H1 (cell line): Measurements from ENCODE around the gene SRSF2. TPM values are rescaled to one million over a fixed set of nuclear protein-coding genes. Genes with fewer than 3 reads are reported as not detected.

Experiments
- CTCF ChIA-PET: fragments of 300-600 bp; sonication (Branson Sonifier 250); formaldehyde crosslinking; loops from one replicate; lab custom pipeline; 2021; ENCODE audit not compliant: partially characterized antibody; lab: Charles Lee
- POLR2A ChIA-PET: fragments of 300-600 bp; sonication (Branson Sonifier 250); formaldehyde crosslinking; loops from one replicate; lab custom pipeline; 2021; ENCODE audit warnings: inconsistent platforms; ENCODE audit not compliant: partially characterized antibody; lab: Charles Lee
- DNase-seq, 2 experiments: peaks; one replicate each; pipeline versions ENCODE4 v3.0.0 to v3.0.0-alpha.2; 2010 to 2022; ENCODE audit warnings: low spot score in 2 of 2, low read depth in 1 of 2, mixed read lengths in 1 of 2
- FAIRE-seq: peaks from 2 replicates; lab custom pipeline; 2011; peaks lifted over from hg19 to GRCh38; lab: Jason Lieb, UNC
- H2AFZ ChIP-seq: 2 replicates; pipeline ENCODE4 v1.8.1; 2012; ENCODE audit warnings: low read length, inconsistent platforms
- H2AK5ac ChIP-seq: 2 replicates; pipeline ENCODE4 v1.6.1; 2013; ENCODE audit warnings: low read depth, low read length
- H2BK120ac ChIP-seq: replicated peaks from 2 replicates; pipeline ENCODE3; 2013; ENCODE audit warnings: low read depth, low read length, inconsistent platforms
- H2BK12ac ChIP-seq: 2 replicates; pipeline ENCODE4 v1.6.1; 2013; ENCODE audit warnings: low read depth, low read length
- H2BK15ac ChIP-seq: 2 replicates; pipeline ENCODE4 v1.6.1; 2013; ENCODE audit warnings: low read length
- H2BK20ac ChIP-seq: 2 replicates; pipeline ENCODE4 v1.6.1; 2013; ENCODE audit warnings: low read length
- H2BK5ac ChIP-seq: 2 replicates; pipeline ENCODE4 v1.6.1; 2013; ENCODE audit warnings: low read depth, low read length
- H3K14ac ChIP-seq: 2 replicates; pipeline ENCODE4 v1.6.1; 2013; ENCODE audit warnings: inconsistent platforms; ENCODE audit not compliant: insufficient read length
- H3K18ac ChIP-seq: 2 replicates; pipeline ENCODE4 v1.6.1; 2013; ENCODE audit warnings: low read length; ENCODE audit errors: extremely low read depth
- H3K23ac ChIP-seq: 2 replicates; pipeline ENCODE4 v1.6.1; 2013; ENCODE audit warnings: inconsistent platforms; ENCODE audit not compliant: insufficient read length
- H3K23me2 ChIP-seq: 2 replicates; pipeline ENCODE4 v1.6.1; 2013; ENCODE audit warnings: low read depth, low read length
- H3K27ac ChIP-seq: 2 replicates; pipeline ENCODE4 v1.6.1; 2011; ENCODE audit warnings: low read depth, low read length, inconsistent platforms
- H3K27me3 ChIP-seq, 4 experiments: replicated peaks in 1 of 4; 1 replicate in 1 of 4; 2 replicates in 3 of 4; pipeline versions ENCODE4 v1.6.1 to v1.8.1; 2011 to 2013; ENCODE audit warnings: low read length in 3 of 4, mild to moderate bottlenecking in 3 of 4, inconsistent platforms in 2 of 4, mixed read lengths in 2 of 4, moderate library complexity in 1 of 4; ENCODE audit not compliant: control insufficient read depth in 3 of 4, insufficient read depth in 3 of 4; ENCODE audit errors: extremely low read depth in 1 of 4
- H3K36me3 ChIP-seq, 4 experiments: 2 replicates each; pipeline versions ENCODE4 v1.6.1 to v1.8.1; 2011 to 2013; ENCODE audit warnings: mild to moderate bottlenecking in 4 of 4, low read length in 3 of 4, moderate library complexity in 2 of 4, control low read depth in 1 of 4, inconsistent platforms in 1 of 4; ENCODE audit not compliant: insufficient read depth in 4 of 4, control insufficient read depth in 2 of 4
- H3K4ac ChIP-seq: replicated peaks from 2 replicates; pipeline ENCODE3; 2013; ENCODE audit warnings: low read length, low read depth, mixed read lengths, inconsistent platforms; ENCODE audit not compliant: insufficient read length
- H3K4me1 ChIP-seq, 4 experiments: replicated peaks in 1 of 4; 1 replicate in 1 of 4; 2 replicates in 3 of 4; pipeline versions ENCODE4 v1.6.1 to v1.8.1; 2011 to 2013; ENCODE audit warnings: low read length in 3 of 4, inconsistent platforms in 2 of 4, mixed read lengths in 1 of 4; ENCODE audit not compliant: insufficient read depth in 4 of 4, control insufficient read depth in 3 of 4
- H3K4me2 ChIP-seq, 2 experiments: 2 replicates each; pipeline versions ENCODE4 v1.6.1 to v1.8.1; 2011 to 2013; ENCODE audit warnings: low read depth in 2 of 2, low read length in 2 of 2, control low read depth in 1 of 2, inconsistent platforms in 1 of 2, mild to moderate bottlenecking in 1 of 2; ENCODE audit not compliant: insufficient read depth in 1 of 2
- H3K4me3 ChIP-seq, 4 experiments: fragments of 200-600, 300-600 bp in 1 of 4; sonication (generic), shearing (Covaris generic), sonication (Bioruptor Twin) in 1 of 4; 2 replicates each; pipeline versions ENCODE4 v1.5.1 to v1.8.1; 2011 to 2016; ENCODE audit warnings: low read length in 4 of 4, low read depth in 3 of 4, control low read depth in 2 of 4, inconsistent platforms in 2 of 4, mild to moderate bottlenecking in 2 of 4, mixed read lengths in 1 of 4, moderate library complexity in 1 of 4; ENCODE audit not compliant: insufficient read depth in 2 of 4; ENCODE audit errors: extremely low read depth in 1 of 4
- H3K56ac ChIP-seq: replicated peaks from 2 replicates; pipeline ENCODE3; 2013; ENCODE audit warnings: low read depth, mild to moderate bottlenecking, mixed read lengths, low read length, inconsistent platforms; ENCODE audit not compliant: insufficient read length
- H3K79me1 ChIP-seq: 2 replicates; pipeline ENCODE4 v1.6.1; 2013; ENCODE audit warnings: low read depth, low read length, control low read depth
- H3K79me2 ChIP-seq, 2 experiments: 2 replicates each; pipeline versions ENCODE4 v1.6.1 to v1.8.1; 2012 to 2013; ENCODE audit warnings: low read length in 2 of 2, mild to moderate bottlenecking in 2 of 2, inconsistent platforms in 1 of 2; ENCODE audit not compliant: insufficient read depth in 2 of 2, control insufficient read depth in 1 of 2
- H3K9ac ChIP-seq, 4 experiments: replicated peaks in 1 of 4; 1 replicate in 1 of 4; 2 replicates in 3 of 4; pipeline versions ENCODE4 v1.6.1 to v1.8.1; 2011 to 2013; ENCODE audit warnings: low read depth in 3 of 4, low read length in 3 of 4, control low read depth in 2 of 4, mild to moderate bottlenecking in 2 of 4, moderate library complexity in 2 of 4, inconsistent platforms in 1 of 4; ENCODE audit errors: extremely low read depth in 1 of 4
- H3K9me3 ChIP-seq, 2 experiments: 2 replicates each; pipeline versions ENCODE4 v1.6.1 to v1.8.1; 2012 to 2013; ENCODE audit warnings: mild to moderate bottlenecking in 2 of 2, moderate library complexity in 2 of 2, control low read depth in 1 of 2, inconsistent platforms in 1 of 2, low read depth in 1 of 2, low read length in 1 of 2, mixed read lengths in 1 of 2; ENCODE audit not compliant: insufficient read depth in 2 of 2
- H4K20me1 ChIP-seq, 2 experiments: replicated peaks in 1 of 2; 2 replicates each; pipeline versions ENCODE3 to v1.8.1; 2011 to 2013; ENCODE audit warnings: inconsistent platforms in 2 of 2, low read length in 2 of 2, mild to moderate bottlenecking in 1 of 2; ENCODE audit not compliant: insufficient read depth in 2 of 2, control insufficient read depth in 1 of 2
- H4K5ac ChIP-seq: 2 replicates; pipeline ENCODE4 v1.6.1; 2013; ENCODE audit warnings: low read length, low read depth, mixed read lengths, inconsistent platforms; ENCODE audit not compliant: insufficient read length
- H4K8ac ChIP-seq: 2 replicates; pipeline ENCODE4 v1.8.0; 2013; ENCODE audit warnings: mild to moderate bottlenecking, moderate library complexity, low read length, inconsistent platforms; ENCODE audit not compliant: insufficient read depth; ENCODE audit errors: extremely low read depth
- H4K91ac ChIP-seq: replicated peaks from 2 replicates; pipeline ENCODE3; 2013; ENCODE audit warnings: low read length, mixed read lengths, inconsistent platforms; ENCODE audit not compliant: insufficient read length
- CHD2 ChIP-seq: IDR thresholded peaks from 2 replicates; pipeline ENCODE4 v1.6.1; 2012; ENCODE audit warnings: low read length, improper control_type of control experiment
- EGR1 ChIP-seq: IDR thresholded peaks from 2 replicates; pipeline ENCODE4 v1.6.1; 2011; ENCODE audit warnings: low read depth, low read length, borderline replicate concordance
- GABPA ChIP-seq: IDR thresholded peaks from 2 replicates; pipeline ENCODE4 v1.6.1; 2011; ENCODE audit warnings: mild to moderate bottlenecking, low read length, moderate library complexity, borderline replicate concordance; ENCODE audit not compliant: insufficient read depth
- MAFK ChIP-seq: IDR thresholded peaks from 2 replicates; pipeline ENCODE4 v1.6.1; 2012; ENCODE audit warnings: low read depth, mild to moderate bottlenecking, improper control_type of control experiment, low read length
- NRF1 ChIP-seq: IDR thresholded peaks from 2 replicates; pipeline ENCODE4 v1.6.1; 2011; ENCODE audit warnings: mild to moderate bottlenecking, low read depth, low read length, improper control_type of control experiment
- RFX5 ChIP-seq: IDR thresholded peaks from 2 replicates; pipeline ENCODE4 v1.6.1; 2011; ENCODE audit warnings: low read depth, low read length, improper control_type of control experiment, borderline replicate concordance
- SIRT6 ChIP-seq: IDR thresholded peaks from one replicate; pipeline ENCODE4 v1.7.1; 2012; ENCODE audit warnings: low read length, inconsistent platforms
- ZNF274 ChIP-seq: IDR thresholded peaks from 2 replicates; pipeline ENCODE4 v1.7.0; 2012; ENCODE audit warnings: low read length, borderline replicate concordance; ENCODE audit errors: extremely low read depth
- WGBS, 2 experiments: shearing (Covaris generic) in 1 of 2; methylation state at CpG; one replicate each; pipeline versions ENCODE4 v1.1.6 to v1.1.7; 2013 to 2015; ENCODE audit warnings: low lambda C conversion rate in 2 of 2, mixed read lengths in 2 of 2, inconsistent platforms in 1 of 2, low coverage in 1 of 2, missing lambda C conversion rate in 1 of 2; ENCODE audit not compliant: insufficient replicate concordance in 2 of 2, insufficient coverage in 1 of 2, insufficient read length in 1 of 2; ENCODE audit errors: extremely low coverage in 1 of 2, missing lambda C conversion rate in 1 of 2; 5-methylcytosine and 5-hydroxymethylcytosine counted together
- polyA plus RNA-seq, 7 experiments: library from polyadenylated mRNA; depleted of rRNA in 3 of 7; stranded (reverse) in 5 of 7; unstranded in 2 of 7; fragments of >200 nt in 5 of 7; fragments of 200-250 nt in 2 of 7; gene quantifications; 1 replicate in 5 of 7; 2 replicates in 1 of 7; 4 replicates in 1 of 7; pipeline versions ENCODE4 v1.2.1 to v1.2.3, GENCODE V29; 2011 to 2013; ENCODE audit warnings: missing spikeins in 2 of 7, mixed read lengths in 2 of 7
- total RNA-seq: library from RNA; stranded (reverse); fragmentation: NEBNext Ultra II Directional; extraction: Animal tissue kit (Norgen Biotek cat#: 25700); gene quantifications from 2 replicates; pipeline ENCODE4 v1.2.1, GENCODE V29; 2021
- TF ChIP-seq, protein P1 (sequence below): IDR thresholded peaks from 2 replicates; pipeline ENCODE4 v1.6.1; 2012; ENCODE audit warnings: inconsistent platforms

SRSF2 gene
- total and polyA plus RNA-seq, 2 of the 8 experiments (the other 6 are each of a cell fraction or from before 2014, with no cell fraction given) = 397 to 401 TPM

DNA sequence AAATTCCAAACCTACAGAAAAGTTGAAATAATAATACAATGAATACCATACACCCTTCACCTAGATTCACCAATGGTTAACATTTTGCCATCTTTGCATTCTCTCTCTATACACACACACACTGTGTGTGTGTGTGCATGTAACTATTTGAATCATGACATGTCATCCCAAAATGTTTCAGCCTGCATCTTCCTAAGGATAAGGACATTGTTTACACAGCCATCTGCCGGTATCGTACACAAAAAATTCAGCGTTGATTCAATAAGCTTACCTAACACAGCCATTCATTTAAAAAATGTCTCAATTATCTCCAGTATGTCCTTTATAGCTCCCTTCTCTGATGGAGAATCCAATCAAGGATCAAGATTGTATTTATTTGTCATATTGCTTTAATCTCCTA, 30.3 kb downstream of the SRSF2 start:
- POLR2A ChIA-PET = interaction anchor here (0.8 to 1.4 kb wide), 3 partner anchors 20 to 22 kb away, joined by 3 read pairs; partner anchors contain the start of genes JMJD6 and METTL23
- H2BK120ac ChIP-seq = no peak overlapping the region
- no peak overlapping the region for H3K23ac ChIP-seq
- no peak overlapping the region for H3K4ac ChIP-seq
- H4K20me1 ChIP-seq = peaks cover 0 to 8% of the 10 kb centered on the region in 2 experiments
- no peak overlapping the region for H2BK12ac ChIP-seq
- H3K18ac ChIP-seq = no peak overlapping the region
- no peak overlapping the region for H2BK20ac ChIP-seq
- H3K27ac ChIP-seq = no peak overlapping the region
- no peak overlapping the region for H2BK5ac ChIP-seq
- no peak overlapping the region for H4K5ac ChIP-seq
- no peaks in the 10 kb centered on the region for H3K79me2 ChIP-seq
- no peak overlapping the region for H3K14ac ChIP-seq
- H2BK15ac ChIP-seq = no peak overlapping the region
- no peak overlapping the region for H3K9ac ChIP-seq
- no peak overlapping the region for H3K4me3 ChIP-seq
- H3K23me2 ChIP-seq = peaks cover 11% of the 10 kb centered on the region; the same call in 1 of the 2 replicates
- no peak overlapping the region for H4K8ac ChIP-seq
- H3K79me1 ChIP-seq = peaks cover 2% of the 10 kb centered on the region
- H3K27me3 ChIP-seq = peaks cover 2 to 22% (median 20%) of the 10 kb centered on the region in 4 experiments
- H4K91ac ChIP-seq = no peak overlapping the region
- no peak overlapping the region for H2AFZ ChIP-seq
- no peak overlapping the region for H3K4me2 ChIP-seq
- H3K4me1 ChIP-seq = peaks cover 11 to 28% (median 19%) of the 10 kb centered on the region in 4 experiments
- FAIRE-seq (no peak), DNase-seq (no peak)
- CTCF ChIA-PET = interaction anchor here (0.6 to 5.6 kb wide), 5 partner anchors 9 to 514 kb away, joined by 3 to 67 read pairs (median 21); no protein-coding TSS in a partner anchor
- H2AK5ac ChIP-seq = no peak overlapping the region
- H3K9me3 ChIP-seq = no peaks in the 10 kb centered on the region
- WGBS, 2 experiments = 97% methylated on average over 3 of the region's 3 CpGs; no CpG with 5 or more reads in 1 of the 2 experiments
- no peaks in the 10 kb centered on the region for H3K36me3 ChIP-seq
- no peak overlapping the region for H3K56ac ChIP-seq
- TF ChIP-seq GABPA = no peak
- TF ChIP-seq MAFK = no peak
- TF ChIP-seq ZNF274 = no peak
- no peak for TF ChIP-seq CHD2
- no peak for TF ChIP-seq EGR1
- TF ChIP-seq, protein P1, sequence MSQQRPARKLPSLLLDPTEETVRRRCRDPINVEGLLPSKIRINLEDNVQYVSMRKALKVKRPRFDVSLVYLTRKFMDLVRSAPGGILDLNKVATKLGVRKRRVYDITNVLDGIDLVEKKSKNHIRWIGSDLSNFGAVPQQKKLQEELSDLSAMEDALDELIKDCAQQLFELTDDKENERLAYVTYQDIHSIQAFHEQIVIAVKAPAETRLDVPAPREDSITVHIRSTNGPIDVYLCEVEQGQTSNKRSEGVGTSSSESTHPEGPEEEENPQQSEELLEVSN = no peak
- TF ChIP-seq SIRT6 = no peak
- TF ChIP-seq RFX5 = no peak
- no peak for TF ChIP-seq NRF1
